Islet of Langerhans (tissue), 1 donor: ENCODE results near the gene MYH13.

Experiments used
- FAIRE-seq: peaks from one replicate; lab custom pipeline; 2011; peaks lifted over from hg19 to GRCh38; lab: Jason Lieb, UNC

The MYH13 gene

DNA sequence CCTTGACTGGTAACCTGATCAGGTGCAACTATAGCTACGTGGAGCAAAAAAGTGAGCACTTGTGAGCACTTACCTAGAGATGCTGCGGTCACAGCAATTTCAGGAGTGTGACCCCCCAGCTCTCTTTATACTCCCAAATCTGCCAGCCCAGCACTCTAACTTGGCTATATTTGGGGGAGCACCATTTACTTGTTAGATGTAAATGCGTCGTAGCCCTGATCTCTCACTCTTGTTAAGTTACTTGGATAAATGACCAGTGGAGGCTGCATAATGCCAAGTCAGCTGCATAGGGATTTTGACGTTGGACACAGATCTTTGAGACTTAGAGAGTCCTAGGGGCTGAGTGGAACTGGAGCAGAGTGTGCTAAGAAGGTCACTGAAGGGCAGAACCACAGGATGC lies at the start of gene MYH13:
TSS of gene MYH13 (minus strand) at position 101 of the 400 bp plus-strand sequence. CDS start 8,476 bp downstream, outside the sequence.
- no peak for FAIRE-seq

DNA sequence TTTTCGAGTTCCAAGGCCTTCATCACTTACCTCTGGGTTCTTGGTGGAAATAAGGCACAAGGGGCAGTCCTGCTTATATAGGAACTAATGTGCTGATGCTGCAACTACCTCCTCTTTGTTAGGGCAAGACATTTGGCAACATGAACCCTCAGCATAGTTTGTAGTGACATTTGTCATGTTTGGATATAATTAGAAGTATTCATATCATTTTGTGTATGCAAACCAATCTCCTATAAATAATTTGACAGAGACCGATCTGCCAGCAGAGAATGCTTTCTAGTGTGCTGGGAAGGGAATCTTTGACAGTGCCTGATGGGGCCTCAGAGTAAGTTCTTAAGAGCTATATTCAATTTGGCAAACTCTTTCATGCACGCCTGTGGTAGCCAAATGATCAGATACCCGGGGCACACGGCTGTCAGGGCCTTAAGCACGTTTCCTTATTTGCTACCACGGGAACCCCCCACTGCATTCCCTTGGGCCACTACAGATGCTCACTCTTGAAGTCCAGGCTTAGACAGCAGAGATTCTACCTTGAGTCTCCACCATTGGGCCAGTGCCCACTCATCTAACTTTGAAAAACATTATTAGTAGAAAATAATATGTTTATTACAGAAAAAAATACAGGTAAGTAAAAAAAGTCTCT lies 49.2 kb upstream of the MYH13 start, which contains the start of gene MYH8:
TSS of gene MYH8 (minus strand) at position 51 of the 643 bp plus-strand sequence. CDS start 1,723 bp downstream, outside the sequence.
- FAIRE-seq, result no peak

DNA sequence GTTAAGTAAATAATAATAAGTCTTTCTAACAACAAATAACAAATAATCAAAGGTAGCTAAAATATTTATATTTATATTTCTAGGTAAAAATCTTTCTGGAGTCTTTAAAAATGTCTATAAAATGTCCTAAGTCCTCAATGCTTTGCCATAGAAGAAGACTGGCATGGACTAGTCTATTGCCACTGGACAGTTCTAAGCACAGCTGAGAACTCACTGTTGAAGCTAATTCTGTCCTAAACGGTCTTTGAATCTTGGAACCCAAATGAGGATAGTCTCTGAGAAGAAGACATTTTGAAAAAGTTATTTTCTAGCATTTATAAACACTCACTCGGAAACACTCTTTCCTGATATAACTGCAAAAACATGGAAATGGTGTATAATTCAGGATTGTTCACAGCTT lies 48.4 kb upstream of the MYH13 start:
- FAIRE-seq, result no peak

DNA sequence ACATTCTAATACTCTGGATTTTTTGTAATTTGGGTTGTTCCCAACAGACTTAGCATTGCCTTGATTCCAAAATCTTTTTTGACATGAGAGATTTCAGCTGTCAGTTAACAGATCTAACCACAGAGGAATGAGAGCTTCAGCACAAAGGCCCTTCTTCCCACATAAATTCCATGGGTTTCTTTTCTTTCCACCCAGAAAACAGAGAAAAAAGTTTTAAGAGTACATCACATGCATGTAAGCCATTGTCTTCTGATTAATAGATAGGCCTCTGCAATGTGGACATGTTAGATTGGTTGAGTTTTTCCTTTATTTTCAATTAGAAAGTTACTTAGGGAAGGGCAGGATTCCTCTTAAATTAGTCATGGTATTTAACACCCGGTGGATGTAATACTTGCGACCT lies 48.0 kb upstream of the MYH13 start:
- FAIRE-seq, result no peak

DNA sequence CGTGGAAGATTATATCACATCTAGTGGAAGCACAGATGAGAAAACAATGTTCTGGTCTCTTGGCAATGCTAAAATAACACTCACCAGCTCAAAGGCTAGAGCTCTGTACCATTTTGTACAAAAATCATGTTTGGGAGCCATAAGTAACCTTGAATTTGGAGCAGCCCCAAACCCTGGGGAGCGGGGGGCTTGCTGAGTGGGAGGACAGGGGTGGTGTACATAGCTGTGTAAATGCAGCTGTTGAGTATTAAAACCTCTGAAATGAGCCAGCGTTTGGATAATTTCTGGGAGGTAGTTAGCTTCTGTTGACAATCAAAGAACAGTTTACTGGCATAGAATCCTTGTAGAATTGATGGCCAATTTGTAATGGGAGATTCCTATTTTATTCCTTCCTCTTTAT lies 44.6 kb upstream of the MYH13 start:
- no peak for FAIRE-seq

DNA sequence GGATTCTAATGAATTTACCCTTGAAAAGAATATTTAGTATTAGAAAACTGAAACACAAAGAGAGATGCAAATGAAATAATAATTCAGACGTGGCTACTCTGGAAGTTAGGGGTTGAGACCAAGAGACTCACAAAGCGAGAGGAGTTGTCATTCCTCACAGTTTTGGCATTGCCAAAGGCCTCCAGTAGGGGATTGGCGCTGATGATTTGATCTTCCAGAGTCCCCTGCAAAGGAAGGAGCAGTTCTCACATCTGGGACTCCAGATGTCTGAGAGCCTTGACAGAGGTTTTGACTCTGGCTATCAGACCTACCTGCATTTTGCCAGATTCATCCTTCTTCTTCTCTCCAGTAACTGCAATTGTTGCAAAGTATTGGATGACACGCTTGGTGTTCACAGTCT lies 42.4 kb upstream of the MYH13 start:
- FAIRE-seq, result no peak

DNA sequence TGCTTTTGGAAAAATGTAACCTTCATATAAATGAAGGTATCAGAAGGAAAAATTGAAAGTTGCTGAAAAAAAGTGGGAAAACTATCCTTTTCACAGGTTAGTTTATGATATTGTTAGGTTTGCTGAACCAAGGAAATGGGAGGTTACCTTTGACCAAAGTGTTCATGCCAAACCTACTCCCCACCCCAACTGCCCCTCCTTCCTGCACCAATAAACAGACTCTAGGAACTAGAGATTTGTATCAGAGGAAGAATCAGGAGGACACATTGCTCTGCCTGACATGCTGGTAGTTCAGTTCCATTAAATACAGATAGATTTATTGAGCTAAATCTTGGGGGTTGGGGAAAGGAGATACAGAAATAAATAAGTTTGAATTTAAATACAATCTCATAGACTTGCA lies 30.8 kb upstream of the MYH13 start:
- FAIRE-seq, result no peak

DNA sequence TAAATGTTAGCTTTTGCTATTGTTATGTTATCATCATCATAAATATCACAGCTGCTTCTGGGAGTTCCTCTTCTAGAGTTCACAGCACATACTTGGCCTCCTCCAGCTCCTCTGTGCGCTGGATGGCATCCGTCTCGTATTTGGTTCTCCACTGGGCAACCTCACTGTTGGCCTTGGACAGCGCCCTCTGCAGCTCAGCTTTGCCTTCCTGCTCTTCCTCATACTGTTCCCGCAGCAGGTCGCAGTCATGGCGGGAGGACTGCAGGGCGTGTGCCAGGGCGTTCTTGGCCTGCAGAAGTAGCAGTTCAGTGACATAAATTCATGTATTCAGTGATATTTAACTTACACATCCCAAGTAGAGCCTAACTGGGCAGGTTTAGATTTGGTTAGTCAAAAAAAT lies 25.5 kb upstream of the MYH13 start:
- FAIRE-seq, result no peak

DNA sequence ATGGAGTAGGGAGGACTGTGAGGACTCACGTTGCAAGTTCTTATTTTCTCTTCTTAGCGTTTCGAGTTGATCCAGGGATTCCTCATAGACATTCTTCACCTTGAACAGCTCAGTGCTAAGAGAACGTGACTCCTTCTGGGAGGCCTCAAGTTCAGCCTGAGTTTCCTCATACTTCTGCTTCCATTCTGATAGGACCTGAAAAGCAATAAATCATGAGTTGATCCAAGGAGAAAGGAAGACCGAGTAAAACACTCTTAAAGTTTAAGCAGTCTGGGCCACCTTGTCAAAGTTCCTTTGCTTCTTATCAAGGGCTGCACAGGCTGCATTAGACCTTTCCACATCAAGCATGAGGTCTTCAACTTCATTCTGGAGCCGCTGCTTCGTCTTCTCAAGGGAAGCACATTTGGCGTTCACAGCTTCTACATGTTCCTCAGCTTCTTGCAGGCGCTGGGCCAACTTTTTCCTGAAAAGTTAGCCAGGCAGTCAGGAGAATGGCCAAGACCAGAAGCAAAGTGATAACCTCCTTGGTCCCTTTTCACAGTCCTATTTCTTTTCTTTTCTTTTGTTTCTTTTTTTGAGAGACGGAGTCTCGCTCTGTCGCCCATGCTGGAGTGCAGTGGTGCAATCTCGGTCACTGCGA lies 23.8 kb upstream of the MYH13 start:
- FAIRE-seq, result no peak

DNA sequence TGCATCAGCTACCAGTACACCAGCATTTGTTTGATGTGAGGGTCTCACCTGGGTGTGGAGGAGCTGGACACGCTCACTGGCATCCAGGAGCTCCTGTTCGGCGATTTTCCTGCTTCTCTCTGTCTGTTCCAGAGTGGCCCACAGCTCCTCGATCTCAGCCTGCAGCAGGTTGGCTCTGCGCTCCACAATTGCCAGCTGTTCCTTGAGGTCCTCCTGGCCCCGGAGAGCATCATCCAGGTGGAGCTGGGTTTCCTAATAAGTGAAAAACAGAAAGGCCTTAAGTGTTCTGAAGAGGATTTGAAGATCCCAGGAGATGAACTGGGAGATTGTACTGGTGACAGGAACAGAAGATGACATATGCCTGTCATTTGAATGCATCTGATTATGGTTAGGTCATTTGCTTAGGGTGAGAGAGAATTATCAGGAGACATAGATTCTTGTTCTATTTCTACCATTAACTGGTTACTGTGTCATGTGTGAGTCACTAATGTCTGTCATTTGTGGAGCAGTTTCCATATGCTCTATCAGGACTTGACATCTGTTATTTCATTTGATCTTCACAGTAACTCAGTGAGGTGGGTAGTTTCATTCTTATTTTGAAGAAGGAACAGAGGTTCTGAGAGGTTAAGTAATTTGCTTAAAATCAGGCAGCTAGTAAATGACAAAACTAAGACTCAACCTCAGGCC lies 21.5 kb upstream of the MYH13 start:
- no peak for FAIRE-seq

DNA sequence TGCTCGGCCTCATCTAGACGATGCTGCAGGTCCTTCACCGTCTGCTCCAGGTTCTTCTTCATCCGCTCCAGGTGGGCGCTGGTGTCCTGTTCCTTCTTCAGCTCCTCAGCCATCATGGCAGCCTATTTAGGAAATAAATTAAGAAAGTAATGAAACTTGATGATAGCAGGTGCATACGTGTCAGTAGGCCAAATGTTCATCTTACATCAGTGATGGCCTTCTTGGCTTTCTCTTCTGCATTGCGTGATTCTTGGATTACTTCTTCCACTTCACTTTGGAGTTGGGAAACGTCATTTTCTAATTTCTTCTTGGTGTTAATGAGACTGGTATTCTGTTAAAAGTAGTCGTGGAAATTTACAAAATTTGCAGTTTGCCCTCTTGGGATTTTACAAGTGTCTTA lies 20.1 kb upstream of the MYH13 start:
- FAIRE-seq, result no peak

DNA sequence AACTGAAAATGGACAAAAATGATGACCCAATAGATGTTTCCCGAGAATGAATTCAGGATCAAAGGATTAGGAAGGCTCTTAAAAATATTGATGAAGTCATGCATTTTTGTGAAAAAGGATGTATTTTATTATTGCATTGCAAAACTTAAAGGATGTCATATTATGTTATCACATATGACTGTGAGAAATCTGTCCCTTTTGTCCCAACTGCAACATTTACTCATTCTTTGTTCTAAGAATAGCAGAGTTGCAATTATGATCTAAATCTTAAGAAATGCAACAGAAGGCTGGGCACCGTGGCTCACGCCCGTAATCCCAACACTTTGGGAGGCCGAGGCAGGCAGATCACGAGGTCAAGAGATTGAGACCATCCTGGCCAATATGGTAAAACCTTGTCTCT lies 13.1 kb upstream of the MYH13 start:
- FAIRE-seq, result no peak

DNA sequence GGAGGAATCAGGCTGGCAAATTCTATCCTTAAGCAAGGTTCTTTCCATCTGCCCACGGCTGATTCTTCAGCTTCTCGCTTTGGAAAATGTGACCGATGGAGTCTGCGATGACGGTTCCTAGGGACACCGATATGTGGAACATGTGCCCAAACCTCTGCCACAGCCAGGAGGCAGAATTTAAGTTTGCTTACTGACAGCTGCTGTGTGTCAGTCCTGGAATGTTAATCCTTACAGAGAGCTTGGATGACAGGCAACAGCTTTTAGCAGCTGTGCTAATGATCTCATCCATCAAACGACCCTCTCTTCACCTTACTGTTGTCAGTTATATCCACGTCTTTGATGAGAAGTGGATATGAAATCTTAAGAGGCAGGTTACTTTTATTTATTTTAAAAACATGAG lies 11.4 kb upstream of the MYH13 start:
- FAIRE-seq, result no peak

DNA sequence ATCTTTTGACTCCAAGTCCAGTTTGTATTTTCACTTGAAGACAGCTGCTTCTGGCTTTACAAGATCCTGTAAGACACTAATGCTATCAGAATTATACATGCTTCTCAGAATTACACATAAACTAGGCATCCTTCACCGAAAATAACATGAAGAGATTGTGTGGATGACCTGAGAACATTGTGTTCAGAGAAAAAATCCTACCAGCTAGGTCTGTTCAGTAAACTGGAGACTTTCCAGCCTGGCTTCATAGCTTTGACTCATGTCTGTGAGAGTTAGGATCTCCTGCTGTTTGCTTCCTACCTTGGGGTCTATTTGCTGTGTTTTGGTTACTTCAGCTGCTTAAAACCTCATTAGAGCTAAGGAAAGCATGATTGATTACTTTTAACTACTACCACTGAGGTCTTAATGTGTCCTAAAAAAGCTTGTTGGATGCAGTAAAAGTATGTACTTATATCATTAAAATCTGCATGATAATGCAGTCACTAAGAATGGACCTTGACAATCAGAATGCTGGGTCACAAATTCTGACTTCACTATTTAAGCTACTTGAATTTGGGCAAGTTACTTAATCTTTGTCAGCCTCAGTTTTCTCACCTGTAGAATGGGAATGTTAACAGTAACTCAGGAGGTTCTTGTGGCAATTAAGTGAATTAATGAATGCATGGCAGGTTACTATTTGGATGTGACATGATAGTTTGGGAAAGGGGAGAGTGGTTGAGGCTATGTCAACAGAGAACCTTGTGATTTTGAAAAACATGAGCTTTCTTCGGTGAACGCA lies 8.0 kb upstream of the MYH13 start:
- FAIRE-seq, result no peak

DNA sequence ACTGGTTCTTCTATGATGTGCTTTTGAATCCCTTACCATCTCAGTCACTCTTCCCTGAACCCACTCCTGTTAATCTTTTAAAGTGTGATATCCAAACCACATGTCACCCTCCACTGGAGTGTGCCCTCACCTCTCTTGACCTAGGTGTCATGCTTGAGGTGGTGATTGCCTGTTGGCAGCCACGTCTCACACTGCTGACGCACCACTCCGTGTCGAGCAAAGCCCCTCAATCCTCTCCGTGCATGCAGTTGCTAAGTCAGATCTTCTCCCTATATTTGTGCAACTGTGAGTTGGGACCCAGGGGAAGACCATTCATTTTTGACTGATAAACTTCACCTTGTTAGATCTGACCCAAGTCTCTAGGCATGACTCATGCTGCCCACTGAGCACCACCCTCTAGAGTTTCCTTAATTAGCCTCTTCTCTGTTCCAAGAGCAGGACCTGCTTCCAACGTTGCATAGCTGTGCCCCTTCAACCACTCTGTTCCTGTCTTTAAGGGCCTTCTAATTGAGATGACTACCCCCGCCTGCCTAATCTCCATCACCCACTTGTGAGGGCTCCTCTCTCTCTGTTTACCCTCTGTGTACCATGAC lies 2.7 kb downstream of the MYH13 start:
- no peak for FAIRE-seq

DNA sequence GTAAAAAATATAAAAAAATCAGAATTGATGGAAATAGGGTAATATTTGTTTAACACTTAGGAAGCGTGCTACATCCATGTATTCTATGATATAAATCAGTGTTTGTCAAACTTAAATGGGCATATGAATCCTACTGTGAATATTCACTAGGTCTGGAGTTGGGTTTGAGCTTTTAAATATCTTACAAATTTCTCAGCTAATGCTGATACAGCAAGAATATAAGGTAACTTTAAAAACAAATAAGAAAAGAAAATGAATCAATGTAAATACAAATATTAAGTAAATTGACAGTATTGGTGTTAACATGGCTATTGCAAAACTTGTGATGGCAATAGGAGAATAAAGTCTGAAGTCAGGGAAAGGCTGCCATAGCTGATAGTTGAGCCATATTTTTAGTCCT lies 3.6 kb downstream of the MYH13 start:
- FAIRE-seq, result no peak

DNA sequence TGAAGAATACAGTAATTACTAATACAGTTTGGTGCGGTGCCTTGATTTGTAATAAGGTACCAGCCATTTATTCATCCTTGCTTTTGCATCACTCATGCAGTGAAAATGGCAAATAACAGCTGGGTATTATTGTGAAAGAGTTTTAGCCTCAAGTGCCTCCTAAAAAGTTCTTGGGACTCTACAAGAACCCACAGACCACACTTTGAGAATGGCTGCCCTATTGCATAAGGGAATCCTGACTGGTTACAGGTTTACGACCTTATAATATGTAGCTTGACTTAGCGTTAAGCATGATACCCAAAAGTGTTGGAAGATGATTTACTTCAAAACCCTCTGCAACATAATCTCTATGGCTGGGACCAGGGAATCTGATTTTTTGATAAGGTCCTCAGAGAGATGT lies 4.2 kb downstream of the MYH13 start:
- FAIRE-seq, result no peak

DNA sequence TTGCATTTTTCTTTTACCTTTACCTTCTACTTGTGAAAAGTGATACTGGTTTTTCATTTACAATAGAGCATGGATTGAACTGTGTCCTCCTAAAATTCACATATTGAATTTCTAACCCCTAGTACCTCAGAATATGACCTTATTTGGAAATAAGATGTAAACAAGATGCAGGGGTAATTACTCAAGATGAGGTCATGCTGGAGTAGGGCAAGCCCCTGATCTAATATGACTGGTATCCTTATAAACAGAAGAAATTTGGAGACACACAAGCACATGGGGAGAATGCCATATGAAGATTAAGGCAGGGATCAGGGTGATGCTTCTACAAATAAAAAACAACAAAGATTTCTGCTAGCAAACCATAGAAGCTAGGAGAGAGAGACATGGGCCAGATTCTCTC lies 12.2 kb downstream of the MYH13 start:
- FAIRE-seq, result no peak

DNA sequence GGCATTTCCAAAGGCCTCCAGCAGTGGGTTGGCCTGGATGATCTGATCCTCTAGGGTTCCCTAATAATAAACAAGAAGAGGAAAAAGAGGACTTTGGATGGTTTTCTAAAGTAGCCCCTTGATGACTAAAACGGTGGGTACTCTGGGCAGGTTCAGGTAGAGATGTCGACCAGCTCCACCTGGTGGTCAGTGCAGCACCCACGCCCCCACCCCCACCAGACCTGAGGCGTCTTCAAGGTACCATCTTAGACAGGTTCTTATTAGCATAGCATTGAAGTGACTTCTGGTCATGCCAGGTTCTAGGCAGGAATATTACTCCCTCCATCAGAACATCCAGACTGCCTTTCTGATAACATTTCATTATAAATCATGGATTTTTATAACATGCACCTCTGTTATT lies 15.0 kb downstream of the MYH13 start:
- no peak for FAIRE-seq

DNA sequence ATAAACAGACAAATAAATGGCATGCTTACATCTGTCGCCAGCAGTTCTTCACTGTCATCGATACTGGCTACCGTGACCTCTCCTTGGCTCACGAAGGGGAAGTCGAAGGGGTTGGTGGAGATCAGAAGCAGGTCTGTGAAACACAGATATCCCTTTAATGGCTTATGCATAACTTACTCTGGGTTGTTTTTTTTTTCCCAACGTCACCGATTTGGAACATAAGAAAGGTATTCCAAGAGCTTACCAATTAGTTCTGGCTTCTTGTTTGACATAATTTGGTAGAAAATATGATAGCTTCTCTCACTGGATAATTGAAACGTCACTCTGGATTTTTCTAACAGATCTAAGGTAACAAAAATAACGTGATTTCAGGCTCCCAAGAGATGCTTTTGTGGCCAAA lies 18.2 kb downstream of the MYH13 start:
- FAIRE-seq, result no peak

DNA sequence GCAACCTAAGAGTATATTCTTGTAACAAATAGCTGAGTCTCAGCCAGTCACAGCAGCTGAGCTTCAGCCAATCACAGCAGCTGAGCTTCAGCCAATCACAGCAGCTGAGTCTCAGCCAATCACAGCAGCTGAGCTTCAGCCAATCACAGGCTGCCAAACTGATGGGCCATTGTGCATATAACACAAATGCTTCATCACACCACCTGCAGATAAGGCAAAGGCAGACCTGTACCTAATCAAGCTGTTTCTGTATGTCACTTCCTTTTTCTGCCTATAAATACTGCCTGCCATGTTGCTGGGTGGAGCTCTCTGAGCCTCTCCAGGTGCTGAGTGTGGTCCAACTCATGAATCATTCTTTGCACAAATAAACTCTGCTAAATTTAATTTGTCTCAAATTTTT lies 19.9 kb downstream of the MYH13 start:
- no peak for FAIRE-seq

DNA sequence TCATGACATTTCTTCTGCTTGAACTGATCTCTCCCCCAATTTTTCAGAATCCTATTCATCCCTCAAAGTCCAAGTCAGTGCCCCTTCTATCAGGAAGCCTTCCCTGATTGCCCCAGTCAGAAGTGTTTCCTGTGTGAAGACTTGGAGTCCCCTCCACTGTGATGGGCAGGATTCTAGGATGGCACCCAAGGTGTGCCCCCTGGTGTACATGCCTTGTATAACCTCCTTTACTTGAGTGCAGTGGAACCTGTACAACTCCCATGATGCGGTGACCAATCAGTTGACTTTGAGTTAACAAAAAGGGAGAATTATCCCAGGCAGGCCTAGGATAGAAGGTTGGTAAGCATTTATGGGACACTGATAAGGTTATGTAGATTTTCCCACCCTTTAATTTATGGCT lies 23.4 kb downstream of the MYH13 start:
- no peak for FAIRE-seq

DNA sequence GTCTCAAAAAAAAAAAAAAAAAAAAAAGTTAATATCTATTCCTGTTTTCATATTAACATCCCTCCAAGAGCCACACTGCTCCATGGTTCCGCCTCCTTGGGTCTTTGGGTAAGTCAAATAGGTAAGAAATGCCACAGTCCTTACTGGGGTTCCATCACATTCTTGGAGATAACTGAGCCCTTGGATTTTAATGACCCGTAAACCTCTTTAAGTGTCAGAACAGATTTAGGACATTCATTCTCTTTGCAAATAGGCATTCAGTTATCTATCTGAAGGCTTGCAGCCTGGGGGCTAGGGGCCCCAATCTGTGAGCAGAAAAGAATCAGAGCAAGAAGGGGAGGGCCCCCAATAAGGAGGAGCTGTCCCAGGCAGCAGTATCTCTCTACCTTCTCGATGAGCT lies 28.0 kb downstream of the MYH13 start:
- FAIRE-seq, result no peak
